ENCODE data around the gene APEX1.
"Not testable (repeated sequence)": the region's sequence is repeated elsewhere in the genome, so short reads cannot be mapped to it uniquely, and the experiment has no call there.

The APEX1 gene

GRCh38 chr14:20472536-20473169 is 17.6 kb downstream of the APEX1 start:
- DNase-seq (ENCODE audit: insufficient read length, low spot score) (no peak), FAIRE-seq (no peak)

DNA sequence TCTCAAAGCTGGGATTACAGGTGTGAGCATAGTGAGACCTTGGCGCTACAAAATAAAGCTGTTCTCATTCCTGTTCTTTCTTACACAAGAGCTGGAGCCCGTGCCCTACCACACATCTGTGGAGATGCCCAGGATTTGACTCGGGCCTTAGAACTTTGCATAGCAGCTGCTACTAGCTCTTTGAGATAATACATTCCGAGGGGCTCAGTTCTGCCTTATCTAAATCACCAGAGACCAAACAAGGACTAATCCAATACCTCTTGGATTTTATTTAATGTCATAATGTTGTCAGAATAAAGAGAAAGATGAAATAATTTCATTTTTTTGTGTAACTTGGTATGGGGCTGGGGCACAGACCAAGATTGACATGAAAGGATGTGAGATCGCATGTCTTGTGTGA is 21.8 kb downstream of the APEX1 start:
- FAIRE-seq = no peak

GRCh38 chr14:20477211-20477876 is 22.3 kb downstream of the APEX1 start:
- DNase-seq (ENCODE audit: insufficient read length, low spot score) (no peak), FAIRE-seq (peak; percentile 14)

More for the DNA sequence above, 21.8 kb downstream of the APEX1 start:
- DNase-seq (ENCODE audit: insufficient read length, low spot score) = no peak

GRCh38 chr14:20478894-20479293 is 23.9 kb downstream of the APEX1 start:
- FAIRE-seq (no peak), DNase-seq (ENCODE audit: insufficient read length, low spot score) (no peak)

GRCh38 chr14:20482382-20482781 is 27.4 kb downstream of the APEX1 start:
- DNase-seq (ENCODE audit: insufficient read length, low spot score) = no peak
- no peak for FAIRE-seq

- DNase-seq (ENCODE audit: insufficient read length, low spot score) (no peak), FAIRE-seq (no peak)
Observed at GRCh38 chr14:20485900-20486299, 30.9 kb downstream of the APEX1 start.

- DNase-seq (ENCODE audit: insufficient read length, low spot score) (no peak), FAIRE-seq (no peak)
Observed at GRCh38 chr14:20486684-20487395, 31.8 kb downstream of the APEX1 start.

- no peak for DNase-seq (ENCODE audit: insufficient read length, low spot score)
- peak; percentile 72 for FAIRE-seq
Observed at GRCh38 chr14:20487396-20487725, 32.3 kb downstream of the APEX1 start.

DNA sequence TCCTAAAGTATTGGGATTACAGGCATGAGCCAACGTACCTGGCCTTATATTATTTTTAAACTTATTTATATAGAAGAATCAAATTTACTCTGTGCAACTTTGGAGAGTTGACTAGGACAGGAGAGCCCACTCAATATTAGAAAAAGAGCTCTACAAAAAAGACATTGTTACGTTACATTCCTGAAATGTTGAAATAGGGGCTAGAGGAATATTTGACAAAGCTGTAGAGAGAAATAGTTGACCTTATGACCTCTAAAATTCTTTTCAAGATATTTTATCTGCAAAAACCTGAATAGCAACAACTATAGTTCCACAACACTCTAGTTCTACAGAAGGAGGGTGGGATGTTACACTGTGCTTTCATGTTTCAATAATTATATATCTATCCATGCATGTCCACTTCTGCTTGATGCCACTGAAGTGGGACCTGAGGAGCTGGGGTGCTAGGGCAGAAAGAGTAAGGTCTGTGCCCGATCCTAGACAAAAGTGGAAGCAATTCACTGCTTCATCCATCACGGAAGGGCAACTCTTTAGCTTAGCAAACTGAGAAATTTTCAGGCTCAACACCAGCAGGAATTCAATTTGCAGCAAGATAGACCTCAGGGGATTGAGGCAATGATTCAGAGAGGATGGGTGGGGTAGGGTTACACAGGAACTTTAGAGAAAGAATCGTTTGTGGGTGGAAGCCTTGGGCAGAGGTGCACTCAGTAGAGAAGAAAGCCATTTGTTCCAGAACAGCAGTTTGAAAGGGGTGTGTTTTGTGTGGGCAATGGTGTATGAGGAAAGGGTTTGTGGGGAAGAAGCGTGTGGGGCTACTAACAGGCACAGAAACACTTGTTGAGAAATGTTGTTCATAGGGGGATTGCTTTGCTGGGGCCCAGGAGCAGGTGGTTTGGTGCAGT is 34.3 kb downstream of the APEX1 start:
- FAIRE-seq (peak; percentile 88), DNase-seq (ENCODE audit: insufficient read length, low spot score) (no peak)

DNA sequence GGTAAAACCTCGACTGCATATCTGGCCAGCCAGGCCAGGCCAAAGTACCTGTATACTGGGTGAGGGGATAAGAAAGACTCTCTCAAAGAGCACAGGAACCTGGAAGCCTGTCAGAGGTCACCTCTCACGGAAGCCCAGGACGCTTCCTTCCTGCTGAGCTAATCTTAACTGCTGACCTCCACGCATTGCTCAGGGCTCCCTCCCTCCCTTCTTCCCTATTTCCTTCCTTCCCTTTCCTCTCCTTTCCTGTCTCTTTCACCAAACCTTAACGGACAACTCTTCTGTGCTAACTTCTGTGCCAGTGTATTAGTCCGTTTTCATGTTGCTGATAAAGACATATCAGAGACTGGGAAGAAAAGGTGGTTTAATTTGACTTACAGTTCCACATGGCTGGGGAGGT is 35.5 kb downstream of the APEX1 start:
- no peak for DNase-seq (ENCODE audit: insufficient read length, low spot score)
- peak; percentile 82 for FAIRE-seq

GRCh38 chr14:20492486-20492885 is 37.5 kb downstream of the APEX1 start:
- DNase-seq (ENCODE audit: insufficient read length, low spot score) (no peak), FAIRE-seq (no peak)

GRCh38 chr14:20493634-20494033 is 38.6 kb downstream of the APEX1 start:
- peak; percentile 44 for FAIRE-seq

GRCh38 chr14:20494935-20495766 is 40.1 kb downstream of the APEX1 start:
- FAIRE-seq (no peak), DNase-seq (ENCODE audit: insufficient read length, low spot score) (no peak)

More at GRCh38 chr14:20493634-20494033, 38.6 kb downstream of the APEX1 start:
- DNase-seq (ENCODE audit: insufficient read length, low spot score) = no peak

- FAIRE-seq (no peak), DNase-seq (ENCODE audit: insufficient read length, low spot score) (no peak)
Observed at GRCh38 chr14:20498622-20499021, 43.6 kb downstream of the APEX1 start.

DNA sequence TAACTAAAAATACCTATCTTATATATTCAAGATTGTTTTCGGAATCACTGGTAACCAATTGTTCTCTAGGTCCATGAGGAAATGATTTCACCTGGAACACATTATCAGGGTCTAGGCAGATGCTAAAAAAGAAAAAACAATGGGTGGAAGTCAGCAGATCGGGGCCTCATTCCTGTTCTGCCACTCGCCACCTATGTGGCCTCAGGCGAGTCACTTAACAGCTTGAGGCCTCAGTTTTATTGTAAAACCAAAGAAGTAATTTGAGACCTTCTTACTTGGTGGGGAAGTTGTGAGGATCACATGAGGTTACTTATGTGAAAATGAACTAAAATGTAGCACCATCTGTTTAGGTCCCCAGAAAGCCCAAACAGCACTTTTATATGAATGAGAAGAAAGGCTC is 44.1 kb downstream of the APEX1 start:
- DNase-seq (ENCODE audit: insufficient read length, low spot score) = no peak
- no peak for FAIRE-seq

GRCh38 chr14:20499881-20500280 is 44.9 kb downstream of the APEX1 start:
- DNase-seq (ENCODE audit: insufficient read length, low spot score) (no peak), FAIRE-seq (no peak)

GRCh38 chr14:20501346-20501745 is 46.3 kb downstream of the APEX1 start:
- DNase-seq (ENCODE audit: insufficient read length, low spot score) (no peak), FAIRE-seq (no peak)

DNA sequence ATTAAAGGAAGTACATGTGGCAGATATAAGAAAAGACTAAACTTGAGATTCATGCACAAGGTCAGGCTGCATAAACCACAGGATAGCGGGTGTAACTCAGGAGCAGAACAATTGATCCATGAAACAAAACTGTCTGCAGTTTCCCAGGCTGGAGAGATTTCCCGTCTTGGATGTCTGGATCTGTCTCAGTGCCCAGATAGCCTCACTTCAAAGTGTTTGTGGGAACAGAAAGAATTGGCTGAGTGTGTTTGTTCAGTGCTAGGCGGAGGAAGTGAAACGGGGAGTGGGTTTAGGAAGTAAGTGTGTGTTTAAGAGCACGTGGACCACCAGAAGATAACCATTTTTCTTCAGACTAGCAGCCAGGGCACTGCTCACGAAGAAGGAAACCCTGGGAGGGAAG is 48.9 kb downstream of the APEX1 start:
- DNase-seq (ENCODE audit: insufficient read length, low spot score) (no peak), FAIRE-seq (no peak)

DNA sequence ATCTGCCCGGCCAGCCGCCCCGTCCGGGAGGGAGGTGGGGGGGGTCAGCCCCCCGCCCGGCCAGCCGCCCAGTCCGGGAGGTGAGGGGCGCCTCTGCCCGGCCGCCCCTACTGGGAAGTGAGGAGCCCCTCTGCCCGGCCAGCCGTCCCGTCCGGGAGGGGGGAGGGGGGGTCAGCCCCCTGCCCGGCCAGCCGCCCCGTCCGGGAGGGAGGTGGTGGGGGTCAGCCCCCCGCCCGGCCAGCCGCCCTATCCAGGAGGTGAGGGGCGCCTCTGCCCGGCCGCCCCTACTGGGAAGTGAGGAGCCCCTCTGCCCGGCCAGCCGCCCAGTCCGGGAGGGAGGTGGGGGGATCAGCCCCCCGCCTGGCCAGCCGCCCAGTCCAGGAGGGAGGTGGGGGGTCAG is 51.2 kb downstream of the APEX1 start:
- not testable (repeated sequence) for DNase-seq (ENCODE audit: insufficient read length, low spot score); FAIRE-seq

- FAIRE-seq = not testable (repeated sequence)
Observed at GRCh38 chr14:20506752-20507151, 51.7 kb downstream of the APEX1 start.

More at GRCh38 chr14:20506752-20507151, 51.7 kb downstream of the APEX1 start:
- DNase-seq (ENCODE audit: insufficient read length, low spot score) = not testable (repeated sequence)
